ENCODE measurements around the gene FBXO10. TPM values are rescaled to one million over a fixed set of nuclear protein-coding genes. Genes with fewer than 3 reads are reported as not detected.

The FBXO10 gene
- total and polyA plus RNA-seq, 2 of the 8 experiments (the other 6 are each of a cell fraction or from before 2014, with no cell fraction given) = 13.1 to 13.9 TPM

DNA sequence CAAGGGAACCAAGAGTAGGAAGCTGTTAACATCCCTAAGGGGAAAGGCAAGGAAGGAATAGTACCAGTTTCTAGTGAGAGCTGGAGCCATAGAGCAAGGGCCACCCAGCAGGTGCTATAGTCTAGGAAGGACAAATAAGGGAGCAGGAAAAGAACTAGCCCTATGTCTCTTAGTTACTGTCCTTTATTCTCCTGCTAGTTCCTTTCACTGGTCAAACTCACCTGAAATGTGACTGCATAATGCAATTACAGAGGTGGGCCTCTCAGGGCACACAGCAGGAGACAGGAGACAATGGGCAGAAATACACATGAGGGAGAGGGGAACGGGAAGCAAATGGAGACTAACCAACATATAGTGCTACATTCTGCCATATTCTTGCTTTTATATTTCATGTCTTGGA, 47.9 kb upstream of the FBXO10 start (continued):
- TF ChIP-seq, protein P1, sequence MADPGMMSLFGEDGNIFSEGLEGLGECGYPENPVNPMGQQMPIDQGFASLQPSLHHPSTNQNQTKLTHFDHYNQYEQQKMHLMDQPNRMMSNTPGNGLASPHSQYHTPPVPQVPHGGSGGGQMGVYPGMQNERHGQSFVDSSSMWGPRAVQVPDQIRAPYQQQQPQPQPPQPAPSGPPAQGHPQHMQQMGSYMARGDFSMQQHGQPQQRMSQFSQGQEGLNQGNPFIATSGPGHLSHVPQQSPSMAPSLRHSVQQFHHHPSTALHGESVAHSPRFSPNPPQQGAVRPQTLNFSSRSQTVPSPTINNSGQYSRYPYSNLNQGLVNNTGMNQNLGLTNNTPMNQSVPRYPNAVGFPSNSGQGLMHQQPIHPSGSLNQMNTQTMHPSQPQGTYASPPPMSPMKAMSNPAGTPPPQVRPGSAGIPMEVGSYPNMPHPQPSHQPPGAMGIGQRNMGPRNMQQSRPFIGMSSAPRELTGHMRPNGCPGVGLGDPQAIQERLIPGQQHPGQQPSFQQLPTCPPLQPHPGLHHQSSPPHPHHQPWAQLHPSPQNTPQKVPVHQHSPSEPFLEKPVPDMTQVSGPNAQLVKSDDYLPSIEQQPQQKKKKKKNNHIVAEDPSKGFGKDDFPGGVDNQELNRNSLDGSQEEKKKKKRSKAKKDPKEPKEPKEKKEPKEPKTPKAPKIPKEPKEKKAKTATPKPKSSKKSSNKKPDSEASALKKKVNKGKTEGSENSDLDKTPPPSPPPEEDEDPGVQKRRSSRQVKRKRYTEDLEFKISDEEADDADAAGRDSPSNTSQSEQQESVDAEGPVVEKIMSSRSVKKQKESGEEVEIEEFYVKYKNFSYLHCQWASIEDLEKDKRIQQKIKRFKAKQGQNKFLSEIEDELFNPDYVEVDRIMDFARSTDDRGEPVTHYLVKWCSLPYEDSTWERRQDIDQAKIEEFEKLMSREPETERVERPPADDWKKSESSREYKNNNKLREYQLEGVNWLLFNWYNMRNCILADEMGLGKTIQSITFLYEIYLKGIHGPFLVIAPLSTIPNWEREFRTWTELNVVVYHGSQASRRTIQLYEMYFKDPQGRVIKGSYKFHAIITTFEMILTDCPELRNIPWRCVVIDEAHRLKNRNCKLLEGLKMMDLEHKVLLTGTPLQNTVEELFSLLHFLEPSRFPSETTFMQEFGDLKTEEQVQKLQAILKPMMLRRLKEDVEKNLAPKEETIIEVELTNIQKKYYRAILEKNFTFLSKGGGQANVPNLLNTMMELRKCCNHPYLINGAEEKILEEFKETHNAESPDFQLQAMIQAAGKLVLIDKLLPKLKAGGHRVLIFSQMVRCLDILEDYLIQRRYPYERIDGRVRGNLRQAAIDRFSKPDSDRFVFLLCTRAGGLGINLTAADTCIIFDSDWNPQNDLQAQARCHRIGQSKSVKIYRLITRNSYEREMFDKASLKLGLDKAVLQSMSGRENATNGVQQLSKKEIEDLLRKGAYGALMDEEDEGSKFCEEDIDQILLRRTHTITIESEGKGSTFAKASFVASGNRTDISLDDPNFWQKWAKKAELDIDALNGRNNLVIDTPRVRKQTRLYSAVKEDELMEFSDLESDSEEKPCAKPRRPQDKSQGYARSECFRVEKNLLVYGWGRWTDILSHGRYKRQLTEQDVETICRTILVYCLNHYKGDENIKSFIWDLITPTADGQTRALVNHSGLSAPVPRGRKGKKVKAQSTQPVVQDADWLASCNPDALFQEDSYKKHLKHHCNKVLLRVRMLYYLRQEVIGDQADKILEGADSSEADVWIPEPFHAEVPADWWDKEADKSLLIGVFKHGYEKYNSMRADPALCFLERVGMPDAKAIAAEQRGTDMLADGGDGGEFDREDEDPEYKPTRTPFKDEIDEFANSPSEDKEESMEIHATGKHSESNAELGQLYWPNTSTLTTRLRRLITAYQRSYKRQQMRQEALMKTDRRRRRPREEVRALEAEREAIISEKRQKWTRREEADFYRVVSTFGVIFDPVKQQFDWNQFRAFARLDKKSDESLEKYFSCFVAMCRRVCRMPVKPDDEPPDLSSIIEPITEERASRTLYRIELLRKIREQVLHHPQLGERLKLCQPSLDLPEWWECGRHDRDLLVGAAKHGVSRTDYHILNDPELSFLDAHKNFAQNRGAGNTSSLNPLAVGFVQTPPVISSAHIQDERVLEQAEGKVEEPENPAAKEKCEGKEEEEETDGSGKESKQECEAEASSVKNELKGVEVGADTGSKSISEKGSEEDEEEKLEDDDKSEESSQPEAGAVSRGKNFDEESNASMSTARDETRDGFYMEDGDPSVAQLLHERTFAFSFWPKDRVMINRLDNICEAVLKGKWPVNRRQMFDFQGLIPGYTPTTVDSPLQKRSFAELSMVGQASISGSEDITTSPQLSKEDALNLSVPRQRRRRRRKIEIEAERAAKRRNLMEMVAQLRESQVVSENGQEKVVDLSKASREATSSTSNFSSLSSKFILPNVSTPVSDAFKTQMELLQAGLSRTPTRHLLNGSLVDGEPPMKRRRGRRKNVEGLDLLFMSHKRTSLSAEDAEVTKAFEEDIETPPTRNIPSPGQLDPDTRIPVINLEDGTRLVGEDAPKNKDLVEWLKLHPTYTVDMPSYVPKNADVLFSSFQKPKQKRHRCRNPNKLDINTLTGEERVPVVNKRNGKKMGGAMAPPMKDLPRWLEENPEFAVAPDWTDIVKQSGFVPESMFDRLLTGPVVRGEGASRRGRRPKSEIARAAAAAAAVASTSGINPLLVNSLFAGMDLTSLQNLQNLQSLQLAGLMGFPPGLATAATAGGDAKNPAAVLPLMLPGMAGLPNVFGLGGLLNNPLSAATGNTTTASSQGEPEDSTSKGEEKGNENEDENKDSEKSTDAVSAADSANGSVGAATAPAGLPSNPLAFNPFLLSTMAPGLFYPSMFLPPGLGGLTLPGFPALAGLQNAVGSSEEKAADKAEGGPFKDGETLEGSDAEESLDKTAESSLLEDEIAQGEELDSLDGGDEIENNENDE (IDR thresholded peaks at IDR 0.05; ENCODE audit: insufficient replicate concordance, low read length) = no peak
- TF ChIP-seq RNF2 (IDR thresholded peaks at IDR 0.05; ENCODE audit: borderline replicate concordance, low read depth, low read length, missing control alignments, poor library complexity, severe bottlenecking) (no peak), SIN3A (conservative IDR thresholded peaks at IDR 0.05 in 1 of 2, IDR thresholded peaks at IDR 0.05 in 1 of 2; ENCODE audit: low read depth in 1 of 2, low read length in 2 of 2) (no peak), CREB1 (IDR thresholded peaks at IDR 0.05) (no peak), MAFK (IDR thresholded peaks at IDR 0.05; ENCODE audit: low read depth, low read length) (no peak), JUN (IDR thresholded peaks at IDR 0.05; ENCODE audit: low read depth, low read length) (no peak), KDM1A (IDR thresholded peaks at IDR 0.05; ENCODE audit: borderline replicate concordance, low read length) (no peak), TCF12 (IDR thresholded peaks at IDR 0.05; ENCODE audit: low read depth, low read length) (no peak), KDM4A (IDR thresholded peaks at IDR 0.05; ENCODE audit: low read depth, low read length, severe bottlenecking) (no peak)
